SJCRH30 (cell line): Measurements from ENCODE around the gene ANTXR2. TPM values are rescaled to one million over a fixed set of nuclear protein-coding genes. Genes with fewer than 3 reads are reported as not detected.

Experiments used
- DNase-seq, 2 experiments: peaks; one replicate each; pipeline ENCODE4 v3.0.0-alpha.2; 2015 to 2020
- H3K27ac ChIP-seq: fragments of 250-450 bp; sonication (Bioruptor Pico); 2 replicates; pipeline ENCODE4 v1.5.1; 2020; ENCODE audit warnings: mild to moderate bottlenecking, moderate library complexity
- H3K27me3 ChIP-seq: fragments of 250-450 bp; sonication (Bioruptor Pico); 2 replicates; pipeline ENCODE4 v1.5.1; 2020; ENCODE audit warnings: mild to moderate bottlenecking, moderate library complexity
- H3K36me3 ChIP-seq: fragments of 250-450 bp; sonication (Bioruptor Pico); 2 replicates; pipeline ENCODE4 v1.5.1; 2020; ENCODE audit warnings: mild to moderate bottlenecking, moderate library complexity
- H3K4me1 ChIP-seq: fragments of 250-450 bp; sonication (Bioruptor Pico); 2 replicates; pipeline ENCODE4 v1.5.1; 2020; ENCODE audit warnings: mild to moderate bottlenecking, moderate library complexity
- H3K4me3 ChIP-seq: fragments of 250-450 bp; sonication (Bioruptor Pico); 2 replicates; pipeline ENCODE4 v1.5.1; 2020; ENCODE audit warnings: mild to moderate bottlenecking, moderate library complexity
- H3K9me3 ChIP-seq: fragments of 250-450 bp; sonication (Bioruptor Pico); replicated peaks from 2 replicates; pipeline ENCODE4 v1.5.1; 2020; ENCODE audit warnings: mild to moderate bottlenecking, moderate library complexity
- total RNA-seq: library from RNA; depleted of rRNA; stranded (reverse); fragments of >200 nt; shearing (Covaris generic); gene quantifications from 2 replicates; pipeline ENCODE4 v1.2.3, GENCODE V29; 2014

Gene ANTXR2
- total RNA-seq, 1 experiment from 2014 or later: 34.5 TPM

DNA sequence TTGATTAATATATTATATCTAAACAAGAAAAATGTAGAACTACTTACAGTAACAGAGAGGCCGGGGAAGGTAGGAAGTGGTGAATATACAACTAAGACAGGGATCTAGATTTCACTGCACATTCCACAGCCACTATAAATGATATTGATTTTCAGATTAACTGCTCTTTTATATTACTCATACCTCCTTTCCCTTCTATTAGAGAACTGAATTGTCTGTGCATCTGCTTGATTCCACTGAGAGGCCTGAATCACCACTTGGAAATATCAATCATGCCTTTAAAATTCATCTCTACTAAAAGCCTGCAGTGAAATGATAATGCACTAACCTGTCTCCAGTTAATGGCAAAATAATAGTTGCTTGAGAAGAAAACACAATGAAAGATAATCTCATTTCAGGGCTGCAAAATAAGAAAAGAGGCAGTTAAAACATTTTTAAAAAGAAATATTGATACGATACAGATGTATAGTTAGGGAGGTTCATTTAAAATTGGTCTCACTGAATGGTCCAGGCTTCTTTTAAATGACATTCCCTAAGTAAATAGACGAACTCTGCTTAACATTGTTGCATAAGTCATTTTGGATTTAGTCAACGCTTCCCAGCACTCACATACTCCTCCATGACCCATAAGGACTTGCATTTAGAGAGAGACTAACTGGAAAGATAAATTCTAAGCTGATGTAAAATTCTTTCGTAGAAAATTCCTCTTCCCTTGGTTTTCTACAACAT is 3.8 kb downstream of the ANTXR2 start:
- Histone ChIP-seq H3K4me3 (no peak overlapping the region), H3K4me1 (peaks cover 15% of the 10 kb centered on the region), H3K27ac (no peak overlapping the region), H3K9me3 (no peaks in the 10 kb centered on the region), H3K36me3 (peaks cover 44% of the 10 kb centered on the region), H3K27me3 (no peaks in the 10 kb centered on the region)
- DNase-seq: no peak

DNA sequence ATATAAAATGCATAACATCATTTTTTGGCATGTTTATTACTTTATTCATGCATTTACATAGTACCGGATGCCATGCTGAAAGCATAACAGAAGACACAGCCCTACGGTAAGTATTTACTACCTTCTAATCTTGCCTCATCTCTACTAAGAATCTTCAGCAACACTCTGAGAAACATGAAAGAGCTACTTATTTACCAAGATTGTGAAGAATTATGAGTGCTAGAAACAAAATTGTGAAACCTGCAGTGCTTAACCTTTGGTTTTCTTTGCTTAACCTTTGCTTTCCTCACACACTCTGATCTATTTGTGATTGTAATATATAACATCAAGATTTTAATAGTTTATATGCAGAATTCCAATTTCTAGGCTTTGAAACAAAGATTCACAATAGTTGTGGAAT is 7.4 kb downstream of the ANTXR2 start:
- Histone ChIP-seq H3K4me1 (0 out of 2 replicates have a peak, but pooled peaks cover 4% of the 10 kb centered on the region), H3K9me3 (no peaks in the 10 kb centered on the region), H3K27ac (no peak overlapping the region), H3K4me3 (no peak overlapping the region), H3K36me3 (peaks cover 60% of the 10 kb centered on the region), H3K27me3 (no peaks in the 10 kb centered on the region)
- DNase-seq: no peak

DNA sequence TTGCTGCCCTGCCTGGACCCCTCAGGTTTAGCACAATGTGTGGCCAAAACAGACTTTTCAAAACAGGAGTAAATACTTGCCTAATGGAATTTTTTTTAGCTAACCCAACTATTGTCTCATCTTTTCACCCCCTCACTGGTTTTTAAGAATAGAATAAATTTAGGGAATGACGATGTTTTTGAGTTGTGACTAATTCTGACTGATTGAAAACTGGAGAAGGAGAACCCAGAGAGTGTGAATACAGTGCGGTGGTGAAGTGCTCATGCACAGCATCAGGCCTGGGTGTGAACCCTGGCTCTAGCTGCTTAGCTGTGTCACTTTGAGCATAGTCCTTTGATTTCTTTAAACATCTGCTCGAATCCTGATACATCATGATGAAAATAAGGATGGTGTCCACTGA is 10.5 kb downstream of the ANTXR2 start:
- no peak for DNase-seq
- H3K36me3 ChIP-seq: peaks cover 41% of the 10 kb centered on the region

DNA sequence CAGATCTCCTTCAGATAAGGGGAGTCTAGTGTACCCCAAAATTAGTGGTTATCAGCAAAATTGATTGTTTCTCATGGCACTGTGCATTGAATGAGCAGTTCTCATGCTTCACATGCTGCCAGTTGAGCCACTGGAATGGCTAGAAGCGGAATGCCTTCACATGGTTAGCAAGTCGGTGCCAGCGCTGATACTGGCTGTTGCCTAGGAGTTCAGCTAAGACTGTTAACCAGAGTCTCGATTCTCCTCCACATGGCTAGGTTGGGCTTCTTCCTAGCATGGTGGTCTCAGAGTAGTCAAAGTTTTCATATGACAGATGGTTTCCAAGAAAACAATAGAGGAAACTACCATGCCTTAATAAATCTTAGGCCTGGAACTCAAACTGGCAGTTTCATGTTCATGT is 12.2 kb downstream of the ANTXR2 start:
- H3K9me3 ChIP-seq: no peaks in the 10 kb centered on the region
- no peaks in the 10 kb centered on the region for H3K27me3 ChIP-seq
- H3K27ac ChIP-seq: no peak overlapping the region
- no peaks in the 10 kb centered on the region for H3K4me1 ChIP-seq
- H3K36me3 ChIP-seq: peaks cover 32% of the 10 kb centered on the region
- DNase-seq: no peak
- H3K4me3 ChIP-seq: no peak overlapping the region

More for the DNA sequence above, 10.5 kb downstream of the ANTXR2 start:
- Histone ChIP-seq H3K27ac (no peak overlapping the region), H3K27me3 (no peaks in the 10 kb centered on the region), H3K9me3 (no peaks in the 10 kb centered on the region), H3K4me3 (no peak overlapping the region), H3K4me1 (no peaks in the 10 kb centered on the region)

DNA sequence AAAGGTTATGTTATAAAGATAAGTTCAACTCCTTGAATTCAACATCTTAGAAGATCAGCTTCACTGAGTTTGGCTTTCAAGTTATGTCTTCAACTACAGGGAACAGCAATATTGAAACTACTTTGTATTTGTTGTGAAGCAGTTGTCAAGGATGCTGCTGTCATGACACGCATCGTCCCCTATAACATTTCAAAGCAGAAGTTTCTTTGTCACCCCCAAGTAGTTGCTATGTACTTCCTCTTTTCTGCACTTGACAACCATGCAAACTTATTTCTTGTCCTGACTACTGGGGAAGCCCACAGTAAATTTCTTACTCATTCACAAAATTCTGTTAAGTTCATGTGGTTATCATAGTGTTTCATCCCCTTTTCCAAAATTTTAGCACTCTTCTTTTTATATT is 14.3 kb downstream of the ANTXR2 start:
- H3K36me3 ChIP-seq: peaks cover 31% of the 10 kb centered on the region
- no peak for DNase-seq
- no peaks in the 10 kb centered on the region for H3K9me3 ChIP-seq
- H3K27ac ChIP-seq: no peak overlapping the region
- H3K4me3 ChIP-seq: no peak overlapping the region
- H3K27me3 ChIP-seq: no peaks in the 10 kb centered on the region
- no peaks in the 10 kb centered on the region for H3K4me1 ChIP-seq

DNA sequence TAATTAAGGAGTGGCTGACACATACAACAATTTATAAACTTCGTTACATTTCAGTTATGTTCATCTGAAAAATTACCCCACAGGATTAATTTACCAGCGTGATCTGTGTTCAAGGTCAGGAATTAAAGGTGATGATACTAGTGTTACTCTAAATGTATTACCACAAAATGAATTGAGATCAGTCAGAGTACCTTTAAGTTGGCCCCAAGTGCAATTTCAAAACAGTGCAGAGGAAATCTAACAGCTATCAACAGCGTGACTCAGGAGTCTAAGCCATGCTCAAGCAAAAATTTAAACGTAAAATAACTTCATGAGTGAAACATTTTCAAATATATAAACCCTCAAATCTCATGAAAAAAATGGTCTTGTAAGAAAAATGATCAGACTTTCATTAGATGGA is 18.7 kb downstream of the ANTXR2 start:
- no peak for DNase-seq
- Histone ChIP-seq H3K36me3 (peaks cover 47% of the 10 kb centered on the region), H3K9me3 (no peaks in the 10 kb centered on the region), H3K4me3 (no peak overlapping the region), H3K27ac (no peak overlapping the region), H3K4me1 (no peaks in the 10 kb centered on the region), H3K27me3 (no peaks in the 10 kb centered on the region)

DNA sequence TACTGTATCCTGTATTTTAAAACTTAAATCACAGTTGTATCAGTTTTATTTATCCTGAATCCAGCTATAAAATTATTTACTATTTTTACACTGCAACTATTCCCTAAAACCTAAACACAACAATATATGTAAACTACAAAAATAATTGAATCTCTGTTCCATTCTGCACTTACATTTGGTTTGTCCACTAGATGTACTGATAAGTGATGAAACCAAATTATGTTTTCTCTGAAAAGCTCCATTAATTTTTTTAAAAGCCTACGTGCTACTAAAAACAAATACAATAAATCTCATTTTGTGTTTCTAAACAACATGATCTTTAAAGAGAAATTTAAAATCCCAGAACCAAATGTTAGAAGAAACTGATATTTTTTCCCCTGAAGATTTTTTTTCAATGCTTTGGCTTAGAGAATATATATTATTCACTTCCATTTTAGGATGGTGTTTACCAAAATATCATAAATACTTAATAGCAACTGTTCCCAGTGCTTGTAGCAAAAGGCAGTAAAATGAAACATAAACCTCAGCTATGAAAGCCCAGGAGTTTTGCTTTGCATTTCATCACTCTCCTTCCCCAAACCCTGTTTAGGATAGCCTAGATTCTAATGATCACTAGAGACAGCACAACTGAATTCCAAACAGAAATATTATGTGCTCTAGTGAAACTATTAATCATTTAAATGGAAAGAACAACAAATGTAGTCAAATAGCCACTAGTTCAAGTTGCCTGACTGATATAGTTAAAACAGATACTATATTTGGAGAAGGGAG is 19.7 kb downstream of the ANTXR2 start:
- DNase-seq: no peak
- Histone ChIP-seq H3K27ac (no peak overlapping the region), H3K27me3 (no peaks in the 10 kb centered on the region), H3K4me1 (no peaks in the 10 kb centered on the region), H3K9me3 (no peaks in the 10 kb centered on the region), H3K4me3 (no peak overlapping the region), H3K36me3 (peaks cover 52% of the 10 kb centered on the region)

DNA sequence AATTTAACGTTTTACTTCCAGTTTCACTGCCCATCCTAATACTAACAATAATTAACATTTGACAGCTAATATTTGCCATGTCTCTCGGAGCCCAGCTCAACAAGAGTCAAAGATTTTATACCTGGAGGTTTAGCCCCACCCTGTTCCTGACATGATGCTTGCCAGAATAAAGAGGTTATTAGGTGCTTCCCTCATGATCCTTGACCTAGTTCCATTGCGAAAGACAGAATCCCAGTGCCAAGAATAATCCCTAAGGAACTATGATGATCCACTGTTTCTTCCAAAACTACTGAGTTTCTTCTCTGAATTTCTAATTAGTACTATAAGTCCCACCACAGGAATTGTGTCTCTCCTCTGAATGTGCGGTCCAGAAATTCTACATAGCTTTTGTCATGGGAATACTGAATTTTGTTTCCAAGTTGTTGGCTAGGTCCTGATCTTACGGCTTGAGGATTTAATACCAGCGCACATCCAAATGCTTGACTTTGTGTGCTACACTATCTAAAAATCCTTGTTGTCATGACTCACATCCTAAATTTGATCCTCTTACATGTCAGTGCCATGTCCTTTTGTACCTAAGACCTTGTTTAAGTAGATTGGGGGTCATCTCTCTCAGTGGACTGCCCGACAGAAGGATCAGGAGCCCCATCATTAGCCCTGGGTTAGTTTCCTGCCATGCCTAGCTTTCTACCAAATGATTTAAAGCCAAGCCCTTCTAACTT is 23.1 kb downstream of the ANTXR2 start:
- DNase-seq: no peak
- Histone ChIP-seq H3K4me3 (no peak overlapping the region), H3K36me3 (peaks cover 44% of the 10 kb centered on the region), H3K27ac (no peak overlapping the region), H3K27me3 (no peaks in the 10 kb centered on the region), H3K9me3 (no peaks in the 10 kb centered on the region), H3K4me1 (no peaks in the 10 kb centered on the region)

DNA sequence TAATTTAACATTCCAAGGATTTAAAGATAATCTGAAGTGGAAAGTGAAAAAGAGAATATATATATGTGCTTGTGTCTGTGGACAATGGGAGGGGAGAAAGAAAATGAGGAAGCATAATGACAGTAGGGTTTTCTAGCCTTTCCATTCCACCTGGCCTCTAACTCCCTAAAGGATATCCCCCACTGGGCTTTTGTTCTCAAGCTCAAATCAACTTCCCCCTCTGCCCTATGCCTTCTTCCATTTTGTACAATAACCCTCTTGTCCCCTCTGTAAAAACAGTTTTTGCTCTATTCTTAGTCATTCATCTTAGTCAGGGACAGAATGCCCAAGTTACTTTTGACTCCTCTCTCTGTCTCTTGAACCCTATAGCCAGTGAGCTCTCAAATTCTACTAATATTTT is 23.6 kb downstream of the ANTXR2 start:
- DNase-seq: no peak
- Histone ChIP-seq H3K9me3 (no peaks in the 10 kb centered on the region), H3K27me3 (no peaks in the 10 kb centered on the region), H3K36me3 (peaks cover 41% of the 10 kb centered on the region), H3K4me3 (no peak overlapping the region), H3K27ac (no peak overlapping the region), H3K4me1 (no peaks in the 10 kb centered on the region)

DNA sequence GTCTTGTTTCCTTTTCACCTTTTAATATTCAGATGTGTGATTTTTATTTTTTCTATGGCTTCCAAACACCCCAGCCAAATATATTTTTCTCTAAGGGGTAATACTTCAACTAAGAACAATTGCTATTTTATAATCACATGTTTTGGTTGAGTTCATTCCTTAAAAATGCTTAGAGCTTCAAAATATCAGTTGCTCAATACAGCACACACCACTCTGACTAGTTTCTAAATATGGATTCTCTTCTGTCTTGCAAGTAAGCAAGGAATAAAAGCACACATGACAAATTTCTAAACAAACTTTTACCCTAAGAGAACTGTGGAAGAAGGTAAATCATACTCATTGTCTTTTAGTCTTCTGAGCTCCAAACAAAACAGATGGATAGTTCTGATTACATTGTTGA is 27.2 kb downstream of the ANTXR2 start:
- Histone ChIP-seq H3K27ac (no peak overlapping the region), H3K4me3 (no peak overlapping the region), H3K36me3 (peaks cover 9% of the 10 kb centered on the region), H3K27me3 (no peaks in the 10 kb centered on the region), H3K4me1 (no peaks in the 10 kb centered on the region), H3K9me3 (no peaks in the 10 kb centered on the region)
- no peak for DNase-seq

DNA sequence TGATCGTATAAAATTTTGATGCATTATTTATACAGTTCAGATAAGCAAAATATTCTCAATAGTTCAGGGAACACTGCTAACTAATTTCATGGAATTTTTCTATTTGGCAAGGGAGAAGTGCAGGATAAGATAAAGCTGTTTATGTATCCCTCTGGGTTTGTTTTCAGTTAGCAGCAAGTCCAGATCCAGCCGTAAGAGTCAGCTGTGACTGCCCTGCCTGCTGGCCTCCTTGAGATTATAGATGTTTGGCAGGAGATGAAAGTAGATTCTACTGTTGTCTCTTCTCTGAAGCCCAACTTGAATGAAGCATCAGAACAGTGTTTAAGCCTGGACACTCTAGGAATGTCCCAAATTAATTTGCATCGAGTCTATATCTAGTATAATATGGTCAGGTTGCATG is 29.5 kb downstream of the ANTXR2 start:
- H3K27ac ChIP-seq: no peak overlapping the region
- no peak for DNase-seq
- H3K4me3 ChIP-seq: no peak overlapping the region
- no peaks in the 10 kb centered on the region for H3K4me1 ChIP-seq
- H3K9me3 ChIP-seq: no peaks in the 10 kb centered on the region; the same call in 1 of the 2 replicates
- no peaks in the 10 kb centered on the region for H3K27me3 ChIP-seq
- peaks cover 6% of the 10 kb centered on the region; the same call in 1 of the 2 replicates for H3K36me3 ChIP-seq

DNA sequence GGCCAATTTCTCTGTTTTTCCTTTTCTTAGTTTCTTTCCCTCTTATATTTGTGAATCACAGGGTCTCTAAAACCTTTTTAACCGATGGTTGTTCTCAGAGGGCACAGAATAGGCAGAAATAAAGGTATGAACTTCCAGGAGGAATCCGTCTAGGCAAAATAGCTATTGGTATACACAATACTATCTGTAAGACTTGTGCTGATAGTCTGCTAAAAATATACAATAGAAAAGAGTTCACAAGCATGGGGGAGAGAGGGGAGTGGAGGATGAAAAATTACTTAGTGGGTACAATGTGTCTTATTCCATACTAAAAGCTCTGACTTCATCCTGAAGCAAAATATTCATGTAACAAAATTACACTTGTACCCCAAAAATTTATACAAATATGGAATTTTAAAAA is 30.2 kb downstream of the ANTXR2 start:
- no peak for DNase-seq
- Histone ChIP-seq H3K27ac (no peak overlapping the region), H3K27me3 (no peaks in the 10 kb centered on the region), H3K36me3 (peaks cover 6% of the 10 kb centered on the region; the same call in 1 of the 2 replicates), H3K9me3 (no peaks in the 10 kb centered on the region; the same call in 1 of the 2 replicates), H3K4me3 (no peak overlapping the region), H3K4me1 (no peaks in the 10 kb centered on the region)

DNA sequence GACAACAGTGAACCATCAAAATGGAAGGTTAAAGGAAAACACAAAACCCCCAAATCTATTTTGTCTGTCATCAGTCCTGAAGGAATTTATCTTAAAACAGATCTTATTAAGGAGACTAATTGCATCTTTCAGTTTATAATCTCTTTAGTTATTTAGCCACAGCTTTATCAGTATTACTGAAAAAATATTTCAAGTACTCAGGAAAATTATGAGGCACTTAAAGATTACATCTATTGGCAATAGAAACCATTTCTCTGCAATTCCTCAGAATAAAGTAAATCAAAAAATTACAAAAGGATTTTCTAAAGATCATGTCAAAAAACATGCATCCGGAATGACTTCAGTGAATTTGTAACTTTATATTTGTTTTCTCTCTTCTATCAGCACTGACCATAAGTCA is 35.2 kb downstream of the ANTXR2 start:
- H3K4me3 ChIP-seq: no peak overlapping the region
- H3K27ac ChIP-seq: no peak overlapping the region
- H3K4me1 ChIP-seq: no peaks in the 10 kb centered on the region
- peaks cover 15% of the 10 kb centered on the region; the same call in 1 of the 2 replicates for H3K36me3 ChIP-seq
- H3K27me3 ChIP-seq: no peaks in the 10 kb centered on the region
- no peak for DNase-seq
- no peaks in the 10 kb centered on the region; the same call in 1 of the 2 replicates for H3K9me3 ChIP-seq

DNA sequence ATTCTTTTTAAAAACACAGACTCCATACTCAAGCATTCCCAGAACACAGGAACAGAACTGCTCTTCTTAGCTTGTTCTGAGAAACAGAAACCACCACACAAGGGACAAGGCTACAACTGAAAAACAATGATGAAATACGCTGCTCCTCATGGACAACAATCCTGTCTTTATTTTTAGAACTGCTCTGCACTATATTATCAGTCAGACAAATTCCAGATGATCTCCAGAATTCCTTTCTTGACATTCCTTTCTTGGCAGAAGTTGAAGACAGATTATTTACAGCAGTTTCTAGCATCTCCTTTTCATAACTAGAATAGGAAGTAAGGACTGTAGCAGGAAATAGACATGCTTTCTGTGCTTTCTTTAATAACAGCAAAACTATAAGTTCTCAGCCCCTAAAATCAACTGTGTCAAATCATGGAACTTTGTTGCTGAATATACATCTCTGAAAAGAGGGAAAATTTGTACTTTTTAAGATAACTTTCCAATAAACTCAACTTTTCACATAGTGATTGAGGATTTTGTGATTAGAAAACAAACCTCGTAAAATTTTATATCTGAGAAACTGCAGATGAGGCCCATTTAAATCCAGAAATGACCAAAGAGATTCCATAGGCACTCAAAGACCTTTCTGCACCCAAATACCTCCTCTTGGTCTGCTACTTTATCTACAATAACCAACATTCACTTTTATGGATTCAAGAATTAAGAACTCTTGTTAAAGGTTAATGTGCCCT is 35.9 kb downstream of the ANTXR2 start:
- no peak overlapping the region for H3K4me3 ChIP-seq
- peaks cover 19% of the 10 kb centered on the region; the same call in 1 of the 2 replicates for H3K36me3 ChIP-seq

More for the DNA sequence above, 35.9 kb downstream of the ANTXR2 start:
- DNase-seq: no peak
- Histone ChIP-seq H3K4me1 (no peaks in the 10 kb centered on the region), H3K27me3 (no peaks in the 10 kb centered on the region), H3K27ac (no peak overlapping the region), H3K9me3 (no peaks in the 10 kb centered on the region; the same call in 1 of the 2 replicates)
